Activated CD8-positive, alpha-beta memory T cell treated with anti-CD3 and anti-CD28 coated beads, Interleukin-2, amount 50 U/mL, for 1 hour (primary cell): Measurements from ENCODE around the gene SPHK1.

Source experiments
- DNase-seq: peaks from one replicate; pipeline ENCODE4 v3.0.0-alpha.2; 2020; ENCODE audit errors: extremely low read depth

SPHK1 gene

DNA sequence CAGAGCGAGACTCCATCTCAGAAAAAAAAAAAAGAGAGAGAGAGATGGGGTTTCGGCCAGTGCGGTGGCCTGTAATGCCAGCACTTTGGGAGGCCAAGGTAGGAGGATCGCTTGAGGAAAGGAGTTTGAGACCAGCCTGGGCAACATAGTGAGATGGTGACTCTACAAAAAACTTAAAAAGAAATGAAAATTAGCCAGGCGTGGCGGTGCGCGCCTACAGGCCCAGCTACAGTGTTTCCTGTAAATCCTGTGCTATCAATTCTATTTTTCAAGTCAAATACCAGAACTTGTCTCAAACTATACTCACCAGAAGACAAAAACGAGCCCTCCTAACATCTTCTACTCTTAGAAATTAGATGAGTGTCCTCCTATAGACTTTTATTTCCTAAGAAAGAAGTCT is 49.3 kb downstream of the SPHK1 start:
- DNase-seq: no peak

- DNase-seq: no peak
These were observed 50.5 kb downstream of the SPHK1 start for GRCh38 chr17:76434870-76435269.

- no peak for DNase-seq
These were observed 51.3 kb downstream of the SPHK1 start for GRCh38 chr17:76435751-76436150.
